KMS-11 (cell line): Measurements from ENCODE around the gene CDKN2B-AS1.

ENCODE experiments used
- H2AFZ ChIP-seq: fragments of 200-600 bp; sonication (generic); 2 replicates; pipeline ENCODE4 v1.6.1; 2016; ENCODE audit warnings: antibody characterized with exemption, mixed run types, low read depth
- H3K27ac ChIP-seq: fragments of 200-600 bp; sonication (generic); 2 replicates; pipeline ENCODE4 v1.6.1; 2016; ENCODE audit warnings: mild to moderate bottlenecking, mixed run types
- H3K27me3 ChIP-seq: fragments of 200-600 bp; sonication (generic); 2 replicates; pipeline ENCODE4 v1.6.1; 2017; ENCODE audit warnings: mild to moderate bottlenecking, low read depth, mixed run types, moderate library complexity; ENCODE audit not compliant: insufficient read depth
- H3K36me3 ChIP-seq: fragments of 200-600 bp; sonication (generic); 2 replicates; pipeline ENCODE4 v1.6.1; 2017; ENCODE audit warnings: mild to moderate bottlenecking, mixed run types; ENCODE audit not compliant: insufficient read depth
- H3K4me1 ChIP-seq: fragments of 200-600 bp; sonication (generic); 2 replicates; pipeline ENCODE4 v1.6.1; 2016; ENCODE audit warnings: mild to moderate bottlenecking, low read depth, mixed run types; ENCODE audit not compliant: poor library complexity, severe bottlenecking
- H3K4me2 ChIP-seq: fragments of 200-600 bp; sonication (generic); 2 replicates; pipeline ENCODE4 v1.7.0; 2016; ENCODE audit warnings: mild to moderate bottlenecking, mixed run types
- H3K4me3 ChIP-seq: fragments of 200-600 bp; sonication (generic); IDR thresholded peaks from 2 replicates; pipeline ENCODE4 v1.6.1; 2017; ENCODE audit warnings: low read depth, low read length, mixed read lengths; ENCODE audit not compliant: insufficient read depth
- H3K79me2 ChIP-seq: fragments of 200-600 bp; sonication (generic); 2 replicates; pipeline ENCODE4 v1.6.1; 2016; ENCODE audit warnings: low read depth, mixed run types; ENCODE audit not compliant: insufficient read depth
- H3K9ac ChIP-seq: fragments of 200-600 bp; sonication (generic); 2 replicates; pipeline ENCODE4 v1.6.1; 2016; ENCODE audit warnings: mild to moderate bottlenecking, mixed run types
- H4K20me1 ChIP-seq: fragments of 200-600 bp; sonication (generic); 2 replicates; pipeline ENCODE4 v1.6.1; 2016; ENCODE audit warnings: mild to moderate bottlenecking, mixed run types; ENCODE audit not compliant: insufficient read depth
- CTCF ChIP-seq: fragments of 200-600 bp; sonication (generic); conservative IDR thresholded peaks from 2 replicates; pipeline ENCODE4 v1.6.1; 2017; ENCODE audit warnings: low read depth, mild to moderate bottlenecking, antibody characterized with exemption, low read length, moderate library complexity, mixed read lengths

CDKN2B-AS1 gene

GRCh38 chr9:22169727-22170503 lies 175.3 kb downstream of the CDKN2B-AS1 start:
- Histone ChIP-seq H3K9ac (no peak overlapping the region), H3K4me1 (peaks cover 37% of the 10 kb centered on the region), H4K20me1 (no peaks in the 10 kb centered on the region), H2AFZ (no peak overlapping the region), H3K36me3 (no peaks in the 10 kb centered on the region), H3K27ac (no peak overlapping the region), H3K79me2 (no peaks in the 10 kb centered on the region), H3K27me3 (no peaks in the 10 kb centered on the region), H3K4me3 (no peak overlapping the region), H3K4me2 (no peak overlapping the region)
- TF ChIP-seq CTCF = no peak
